Stimulated activated CD4-positive, alpha-beta T cell treated with anti-CD3 and anti-CD28 coated beads, Interleukin-1b, Interleukin-23, amount 100 ng/mL, for 24 hours (primary cell): Measurements from ENCODE around the gene DNAJB13.
"Not testable (repeated sequence)": the region's sequence is repeated elsewhere in the genome, so short reads cannot be mapped to it uniquely, and the experiment has no call there.

Source experiments
- DNase-seq, 4 experiments: peaks; one replicate each; pipeline ENCODE4 v3.0.0-alpha.2; 2020; ENCODE audit warnings: low read depth in 4 of 4, low spot score in 1 of 4

The DNAJB13 gene

DNA sequence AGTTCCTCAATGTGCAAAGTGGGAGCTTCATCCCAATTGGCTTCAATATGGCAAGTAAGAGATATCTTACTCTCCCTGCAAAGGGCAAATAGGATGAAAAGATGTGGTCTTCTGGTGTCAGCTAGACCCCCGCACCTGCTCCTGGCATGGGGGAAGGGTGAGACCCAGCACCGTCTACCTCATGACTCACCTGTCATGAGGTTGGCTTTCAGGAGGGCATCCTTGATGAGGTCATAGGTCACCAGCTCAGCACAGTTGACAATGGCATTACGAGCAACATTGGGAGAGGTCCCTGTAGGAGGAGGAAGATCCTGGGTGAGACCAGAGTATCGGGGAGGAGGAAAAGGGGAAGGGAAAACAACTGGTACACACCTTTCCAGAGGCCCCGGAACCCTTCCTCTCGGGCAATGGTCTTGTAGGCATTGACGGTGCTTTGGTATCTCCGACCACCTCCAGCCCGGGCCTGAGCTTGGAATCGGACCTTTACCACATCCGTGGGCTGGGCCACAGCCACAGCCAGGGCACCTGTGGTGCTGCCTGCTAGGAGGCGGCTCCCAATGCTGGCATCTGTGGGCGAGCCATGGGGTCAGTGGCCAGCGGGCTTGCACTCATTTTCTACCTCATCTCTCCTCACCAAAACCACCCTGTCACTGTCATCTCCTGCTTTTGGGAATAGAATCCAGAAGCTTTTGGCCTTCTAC is 25.8 kb downstream of the DNAJB13 start:
- no peak for DNase-seq

DNA sequence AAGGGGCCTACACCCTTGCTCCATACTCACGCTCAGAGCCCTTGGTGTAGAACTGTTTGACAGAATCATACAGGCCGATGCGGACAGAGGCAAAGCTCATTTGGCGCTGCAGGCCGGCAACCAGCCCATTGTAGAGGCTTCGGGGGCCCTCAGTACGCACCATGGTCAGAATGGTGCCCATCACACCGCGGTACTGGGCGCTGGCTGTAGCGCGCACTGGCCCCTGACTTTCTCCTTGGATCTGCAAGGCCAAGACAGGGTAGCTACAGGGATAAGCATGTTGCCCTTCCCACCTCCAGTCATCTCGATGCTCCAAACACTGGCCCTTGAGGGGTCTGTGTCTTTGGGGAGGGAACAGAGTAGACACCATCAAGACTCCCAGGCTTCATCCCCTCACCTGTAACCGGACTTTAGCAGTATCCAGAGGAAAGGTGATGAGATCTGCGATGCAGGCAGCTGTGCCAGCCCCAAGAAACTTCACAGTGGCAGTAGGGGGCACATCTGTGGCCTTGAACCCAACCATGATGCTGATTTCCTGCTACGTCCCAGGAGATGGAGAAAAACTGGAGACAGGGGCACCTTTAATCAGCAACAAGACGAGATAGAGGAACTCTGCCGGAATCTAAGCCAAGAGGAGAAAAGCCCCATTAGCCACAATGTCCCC is 27.2 kb downstream of the DNAJB13 start:
- DNase-seq, result no peak

DNA sequence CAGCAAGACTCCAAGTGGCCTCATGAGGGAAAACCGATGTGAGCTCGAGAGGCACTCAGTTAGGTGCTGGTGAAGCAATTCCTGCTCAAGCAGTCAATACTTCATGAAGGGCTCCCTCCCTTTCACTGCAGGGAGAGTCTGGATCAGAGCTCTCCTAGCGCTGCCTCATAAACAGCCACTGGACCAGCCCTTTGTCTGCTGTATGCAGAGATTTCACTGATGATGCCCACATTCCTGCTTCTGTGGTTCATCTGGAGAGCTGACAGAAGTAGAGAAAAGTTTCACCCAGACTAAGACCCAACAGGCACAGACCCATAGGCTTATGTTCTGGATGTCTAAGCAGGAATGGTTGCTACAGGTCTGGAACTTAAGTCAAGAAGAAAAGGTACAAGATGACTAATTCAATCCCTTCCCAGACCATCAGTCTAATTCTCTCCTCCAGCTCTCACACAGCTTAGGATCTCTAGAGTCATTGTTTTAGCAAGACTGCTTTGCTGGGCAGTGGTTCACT is 27.8 kb downstream of the DNAJB13 start:
- DNase-seq, result no peak

DNA sequence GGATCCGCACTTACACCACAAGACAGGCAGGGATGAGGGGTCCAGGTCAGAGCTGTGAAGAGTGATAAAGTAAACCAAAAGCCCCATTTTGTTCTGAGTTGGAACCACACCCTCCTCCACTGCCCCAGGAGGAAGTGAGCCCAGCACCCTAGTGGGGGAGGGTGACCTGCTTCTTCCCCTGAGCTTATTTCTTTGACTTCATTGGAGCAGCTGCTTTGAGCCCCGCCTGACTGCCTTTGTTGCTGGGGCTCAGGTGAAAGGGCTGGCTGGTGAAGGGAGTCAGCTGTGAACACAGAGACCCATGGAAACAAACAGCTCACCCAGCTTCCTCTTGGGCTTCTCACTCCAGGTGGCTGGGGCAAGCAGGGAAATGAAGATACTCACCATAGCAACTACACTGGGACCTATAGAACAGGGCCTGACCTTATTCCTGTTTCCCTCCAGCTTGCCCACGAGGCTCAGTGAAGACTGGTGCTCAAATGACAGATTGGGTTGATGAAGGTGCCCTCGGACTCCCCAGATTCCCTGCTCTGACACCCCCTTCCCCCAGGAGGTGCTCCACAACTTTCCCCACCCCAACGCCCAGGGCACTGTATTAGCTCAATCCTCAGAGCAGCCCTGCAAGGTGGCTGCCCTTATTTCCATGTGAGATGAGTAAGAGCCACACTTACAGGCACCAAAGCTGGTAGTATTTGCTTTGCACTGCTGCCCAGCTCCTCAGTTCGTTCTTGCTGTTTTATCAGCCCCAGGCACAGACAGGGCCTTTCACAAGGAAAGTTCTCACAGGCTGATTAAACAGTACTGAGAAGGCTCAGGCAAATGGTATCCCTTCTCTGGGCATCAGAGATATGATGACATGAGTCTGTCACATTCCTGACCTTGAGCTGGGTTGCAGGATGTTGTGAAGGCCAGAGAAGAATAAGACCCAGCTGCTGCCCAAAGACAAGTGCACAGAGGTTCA is 29.5 kb downstream of the DNAJB13 start:
- peak in 2 of 4 experiments; percentile 36 to 57 for DNase-seq

DNA sequence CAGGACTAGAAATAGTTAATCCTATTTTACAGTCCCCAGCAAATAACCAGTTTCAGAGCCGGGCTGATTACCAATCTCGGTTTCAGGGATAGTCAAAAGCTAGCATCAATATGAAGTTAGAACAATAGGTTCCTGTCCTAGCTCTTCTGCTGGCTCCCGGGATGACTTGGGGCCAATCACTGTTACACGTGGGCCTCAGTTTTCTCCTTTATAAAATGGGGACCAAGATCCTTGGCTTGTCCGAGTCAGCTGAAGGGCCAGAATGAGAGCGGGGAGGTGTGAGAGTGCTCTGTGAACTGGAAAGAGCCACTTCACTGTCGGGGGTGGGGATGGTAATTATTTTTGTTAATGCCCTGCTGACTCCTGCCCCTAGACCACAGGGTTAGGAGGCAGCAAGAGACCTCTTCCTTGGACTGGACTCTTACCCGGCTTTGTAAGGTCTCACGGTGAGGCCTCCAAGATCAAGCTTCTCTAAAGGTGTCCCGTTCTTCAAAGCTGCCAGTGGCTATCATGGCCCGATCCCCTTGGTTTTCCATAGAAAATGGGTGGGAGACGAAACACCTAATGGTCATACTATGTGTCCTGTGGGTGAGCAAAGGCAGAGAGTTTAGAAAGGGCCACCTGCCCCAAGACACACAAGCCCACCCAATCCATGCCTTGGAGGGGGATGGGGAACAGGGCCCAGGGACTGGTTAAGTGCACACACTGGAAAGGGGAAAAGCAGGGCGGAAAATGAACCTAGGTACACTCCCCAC is 30.4 kb downstream of the DNAJB13 start:
- no peak for DNase-seq

DNA sequence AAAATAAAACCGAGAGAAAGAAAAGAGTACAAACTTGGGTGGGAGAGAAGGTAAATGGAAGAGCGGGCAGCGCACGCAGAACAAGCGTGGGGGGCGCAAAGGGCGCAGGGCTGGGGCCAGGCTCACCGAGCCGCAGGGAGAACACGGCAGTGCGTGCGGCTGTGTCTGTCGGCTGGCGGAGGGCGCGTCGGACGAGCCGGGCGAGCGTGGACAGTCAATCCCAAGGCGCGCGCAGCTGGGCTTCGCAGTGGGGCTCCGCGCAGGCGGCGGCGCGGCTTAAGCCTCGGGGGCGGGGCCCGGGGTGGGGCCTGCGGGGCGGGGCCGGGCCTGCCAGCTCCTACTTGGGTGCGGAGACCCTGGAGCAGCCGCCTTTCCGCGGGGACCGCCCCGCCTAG is 31.8 kb downstream of the DNAJB13 start, which contains the start of gene UCP2:
TSS of gene UCP2 (minus strand) at position 249 of the 395 bp plus-strand sequence. CDS start 4,465 bp downstream, outside the sequence.
- DNase-seq, result peak; percentile 59 to 87 (median 70)

DNA sequence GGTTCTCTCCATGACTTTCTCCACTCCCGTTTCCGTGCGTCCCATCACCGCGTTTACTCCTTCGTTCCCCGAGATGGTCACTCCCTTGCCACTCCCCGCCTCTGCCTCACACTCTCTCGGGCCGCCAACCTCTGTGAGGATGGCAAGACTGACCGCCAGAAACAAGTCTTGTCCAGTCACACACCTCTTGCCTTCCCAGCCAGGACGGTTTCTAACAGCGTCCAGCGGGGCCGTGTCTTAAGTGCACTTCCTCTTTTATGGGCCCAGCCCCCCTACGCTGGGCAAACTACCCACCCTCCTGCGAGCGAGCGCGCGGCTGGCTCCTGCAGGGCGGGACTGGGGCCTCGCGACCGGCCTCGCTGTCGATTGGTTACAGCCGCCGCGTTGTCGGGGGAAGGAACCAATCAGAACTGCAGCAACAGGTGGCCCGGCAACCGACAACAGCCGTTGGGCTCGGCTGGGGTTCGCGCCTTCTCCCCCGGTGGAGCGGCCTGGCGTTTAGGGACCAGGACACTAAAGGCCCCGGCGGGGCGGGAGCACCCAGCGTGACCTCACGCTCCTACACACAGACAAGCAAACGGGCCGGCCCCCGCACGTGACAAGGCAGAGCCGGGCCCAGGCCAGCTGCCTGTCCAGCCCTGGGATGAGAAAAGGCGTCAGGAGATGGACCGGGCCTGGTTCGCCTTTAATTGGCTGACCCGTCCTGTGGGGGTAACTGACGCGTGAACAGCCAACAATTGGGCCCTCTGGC is 32.3 kb downstream of the DNAJB13 start:
- peak; percentile 73 to 92 (median 83) for DNase-seq

DNA sequence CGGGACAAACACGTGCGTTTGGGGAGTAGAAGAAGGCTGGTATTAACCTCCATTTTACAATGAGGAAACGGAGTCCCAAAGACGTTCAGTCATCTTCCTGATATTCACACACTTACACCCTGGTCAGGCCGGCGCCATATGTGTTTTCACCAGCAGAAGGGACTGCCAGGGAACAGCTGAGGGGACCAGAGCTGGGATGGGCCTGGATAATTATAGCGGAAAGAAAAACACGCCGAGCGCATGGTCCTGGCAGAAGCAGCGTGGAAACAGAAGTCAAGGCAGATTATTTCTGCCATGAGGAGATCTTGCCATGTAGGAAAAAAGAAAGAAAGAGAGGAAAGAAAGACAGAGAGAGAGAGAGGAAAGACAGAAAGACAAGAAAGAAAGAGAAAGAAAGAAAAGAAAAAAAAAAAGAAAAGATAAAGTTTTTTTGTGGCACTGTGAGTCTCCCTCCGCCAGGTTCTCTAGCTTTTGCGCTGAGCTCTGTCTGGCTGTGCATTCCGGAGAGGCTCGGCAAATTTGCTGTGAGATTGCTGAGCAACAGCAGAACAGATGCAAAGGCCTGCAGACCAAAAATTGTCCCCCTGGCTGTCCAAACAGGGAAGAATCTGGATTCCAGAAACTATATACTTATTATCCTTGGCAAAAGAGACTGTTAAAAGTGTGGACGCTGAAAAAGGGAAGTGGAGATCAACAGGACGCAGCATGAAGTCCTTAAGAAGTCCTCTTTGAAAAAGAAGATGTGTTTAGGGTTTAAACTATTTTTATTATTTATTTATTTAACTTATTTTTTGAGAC is 33.1 kb downstream of the DNAJB13 start:
- no peak for DNase-seq

DNA sequence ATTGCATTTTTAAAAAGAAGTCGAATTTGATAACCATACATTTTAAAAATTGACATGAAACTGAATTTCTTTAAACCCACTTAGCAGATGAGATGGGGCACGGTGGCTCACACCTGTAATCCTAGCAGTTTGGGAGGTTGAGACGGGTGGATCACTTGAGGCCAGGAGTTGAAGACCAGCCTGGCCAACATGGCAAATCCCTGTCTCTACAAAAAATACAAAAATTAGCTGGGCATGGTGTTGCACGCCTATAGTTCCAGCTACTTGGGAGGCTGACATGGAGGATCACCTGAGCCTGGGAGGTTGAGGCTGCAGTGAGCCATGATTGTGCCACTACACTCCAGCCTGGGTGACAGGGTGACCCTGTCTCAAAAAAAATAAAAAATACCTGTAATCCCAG is 34.8 kb downstream of the DNAJB13 start:
- not testable (repeated sequence) for DNase-seq

DNA sequence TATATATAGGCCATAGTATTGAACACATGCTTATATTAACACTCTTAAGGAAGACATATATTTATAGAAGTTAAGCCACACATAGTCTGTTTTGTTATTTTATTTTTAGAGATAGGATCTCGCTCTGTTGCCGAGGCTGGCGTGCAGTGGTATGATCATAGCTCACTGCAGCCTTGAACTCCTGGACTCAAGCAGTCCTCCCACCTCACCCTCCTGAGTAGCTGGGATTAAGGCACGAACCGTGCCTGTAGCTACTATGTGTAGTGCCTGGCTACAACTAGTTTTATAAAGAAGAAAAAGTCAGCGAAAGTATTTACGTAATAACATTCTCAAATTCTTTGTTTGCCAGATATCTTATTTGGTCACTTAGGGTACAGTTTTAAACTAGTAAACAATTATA is 37.4 kb downstream of the DNAJB13 start:
- DNase-seq, result no peak

DNA sequence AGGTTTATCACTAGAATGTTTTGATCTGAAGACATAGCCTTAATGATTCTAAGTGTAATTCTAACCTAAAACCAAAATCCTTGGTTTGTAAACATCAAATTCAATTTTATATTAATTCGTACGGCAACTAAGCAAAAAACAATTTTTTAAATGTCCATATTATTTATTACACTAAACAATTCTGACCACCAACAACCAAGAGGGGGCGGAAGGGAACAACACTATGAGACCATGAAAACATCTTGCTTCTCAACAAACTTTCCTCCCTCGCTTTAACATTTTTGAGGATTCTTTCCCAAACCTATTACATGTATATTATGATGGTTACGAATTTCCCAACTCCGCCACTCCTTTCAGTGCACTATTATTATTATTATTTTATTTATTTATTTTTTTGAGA is 38.3 kb downstream of the DNAJB13 start:
- no peak for DNase-seq

DNA sequence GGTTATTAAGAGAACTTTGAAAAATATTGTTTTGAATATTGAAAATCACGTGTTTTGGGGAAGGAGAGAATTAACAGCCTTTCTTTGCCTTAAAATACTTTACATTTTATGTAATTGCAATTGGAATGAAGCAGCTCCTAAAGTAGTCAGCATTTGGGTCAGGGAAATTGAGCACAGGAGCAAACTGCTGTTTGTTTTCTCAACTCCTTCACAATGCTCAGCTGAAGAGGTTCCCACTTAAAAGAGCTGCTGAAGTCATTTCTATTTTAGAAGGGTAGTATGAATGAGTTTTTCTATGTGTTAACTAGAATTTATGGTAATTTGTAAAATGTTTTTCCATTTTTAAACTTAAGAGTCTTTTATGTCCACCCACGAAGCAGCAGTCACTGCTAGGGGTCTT is 39.9 kb downstream of the DNAJB13 start:
- no peak for DNase-seq

DNA sequence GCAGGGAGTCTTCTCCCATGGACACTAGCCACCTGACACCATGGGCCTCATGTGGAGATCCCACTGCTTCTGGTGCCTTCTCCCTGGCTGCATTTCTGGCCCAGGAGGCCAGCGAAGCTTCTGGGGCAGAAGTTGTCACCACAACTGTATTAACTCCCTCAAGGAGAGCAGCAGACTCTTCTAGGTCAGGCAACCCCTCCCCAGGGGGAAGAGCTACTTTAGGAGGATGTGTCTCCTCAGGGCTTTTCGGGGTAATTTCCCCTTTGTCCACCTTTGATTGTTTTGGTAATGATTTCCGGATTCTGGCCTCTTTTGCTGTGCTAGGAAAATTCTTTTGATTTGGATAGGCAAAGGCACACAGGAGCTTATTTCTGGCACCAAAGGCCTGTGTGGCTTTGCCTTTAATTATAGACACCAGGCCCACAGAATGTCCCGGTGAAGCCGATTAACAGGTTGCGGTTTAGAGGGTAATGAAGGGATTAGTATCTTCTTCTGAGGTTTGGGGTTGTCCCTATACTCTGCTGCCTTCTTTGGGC is 40.7 kb downstream of the DNAJB13 start:
- no peak for DNase-seq

DNA sequence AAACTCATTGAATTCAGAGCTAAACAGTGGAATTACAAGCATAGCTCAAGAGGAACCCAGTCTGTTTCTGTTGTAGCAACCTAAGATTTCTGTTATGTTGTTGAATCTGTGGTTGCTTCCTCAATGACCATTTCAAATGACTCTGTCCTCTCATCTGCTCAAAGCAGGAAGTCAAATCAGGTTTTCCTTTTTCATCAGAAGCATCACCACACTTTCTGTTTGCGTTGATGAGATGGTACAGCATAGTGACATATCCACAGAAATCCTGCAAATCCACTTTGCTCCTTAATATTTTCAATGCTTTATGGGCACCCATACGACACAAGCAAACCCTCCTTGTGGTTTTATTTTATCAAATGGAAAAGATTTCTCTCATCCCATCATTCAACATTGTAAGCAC is 44.4 kb downstream of the DNAJB13 start:
- no peak for DNase-seq

DNA sequence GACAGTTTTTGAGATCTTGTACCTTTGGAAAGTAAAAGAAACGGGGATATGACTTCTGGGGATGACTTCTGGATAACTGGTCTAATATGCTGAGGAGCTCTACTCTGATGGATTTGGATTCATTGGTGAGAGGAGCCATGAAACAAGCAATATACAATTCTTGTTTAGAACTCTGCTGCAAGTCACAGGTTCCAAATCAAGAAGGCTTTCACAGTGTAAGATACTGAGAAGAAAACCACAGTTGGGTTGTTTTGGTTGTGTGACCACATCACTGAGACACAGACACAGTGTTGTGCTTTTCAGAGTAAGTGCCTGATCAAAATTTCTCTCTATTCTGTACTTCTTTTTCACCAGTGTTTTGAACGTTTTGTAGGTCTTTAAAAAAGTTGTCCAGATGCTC is 44.9 kb downstream of the DNAJB13 start:
- no peak for DNase-seq

DNA sequence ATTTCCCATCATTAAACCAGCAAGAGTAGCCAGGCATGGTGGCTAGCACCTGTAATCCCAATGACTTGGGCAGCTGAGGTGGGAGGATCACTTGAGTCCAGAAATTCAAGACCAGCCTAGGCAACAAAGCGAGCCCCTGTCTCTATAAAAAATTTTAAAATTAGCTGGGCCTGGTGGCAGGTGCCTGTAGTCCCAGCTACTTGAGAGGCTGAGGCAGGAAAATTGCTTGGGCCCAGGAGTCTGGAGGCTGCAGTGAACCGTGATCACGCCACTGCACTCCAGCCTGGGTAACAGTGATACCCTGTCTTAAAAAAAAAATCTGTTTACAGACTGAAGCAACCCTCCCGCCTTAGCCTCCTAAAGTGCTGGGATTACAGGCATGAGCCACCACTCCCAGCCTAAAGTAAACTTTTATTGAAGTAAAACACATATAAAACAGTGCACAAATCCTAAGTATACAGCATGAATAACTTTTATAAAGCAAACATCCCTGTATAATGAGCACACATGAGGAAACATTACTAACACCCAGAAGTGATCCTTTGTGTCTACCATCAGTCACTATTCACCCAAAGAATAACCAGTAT is 45.4 kb downstream of the DNAJB13 start:
- no peak for DNase-seq

DNA sequence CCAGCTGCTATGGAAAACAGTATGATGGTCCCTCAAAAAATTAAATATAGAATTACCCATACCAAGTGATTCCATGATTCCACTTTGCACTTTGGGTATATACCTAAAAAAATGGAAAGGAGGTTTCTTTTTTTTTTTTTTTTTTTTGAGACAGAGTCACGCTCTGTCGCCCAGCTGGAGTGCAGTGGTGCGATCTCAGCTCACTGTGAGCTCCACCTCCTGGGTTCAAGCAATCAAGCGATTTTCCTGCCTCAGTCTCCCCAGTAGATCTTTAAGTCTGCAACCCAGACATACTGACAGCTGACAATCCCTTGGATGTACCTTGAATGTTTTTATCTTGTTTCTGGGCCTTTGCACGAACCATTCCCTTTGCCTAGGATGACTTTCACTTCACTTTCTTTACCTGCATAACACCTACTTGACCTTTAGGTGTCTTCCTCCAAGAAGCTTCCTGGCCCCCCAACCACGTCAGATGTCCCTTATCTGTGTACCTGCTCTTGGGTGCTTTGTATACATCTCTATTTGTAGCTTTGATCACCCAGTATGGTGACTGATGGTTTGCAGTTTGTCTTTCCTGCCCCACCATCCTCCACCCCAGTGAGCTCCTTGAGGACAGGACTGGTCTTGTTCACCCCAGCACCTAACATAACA is 46.4 kb downstream of the DNAJB13 start:
- no peak for DNase-seq
